Measurements from ENCODE around the gene TBCB.

The TBCB gene

DNA sequence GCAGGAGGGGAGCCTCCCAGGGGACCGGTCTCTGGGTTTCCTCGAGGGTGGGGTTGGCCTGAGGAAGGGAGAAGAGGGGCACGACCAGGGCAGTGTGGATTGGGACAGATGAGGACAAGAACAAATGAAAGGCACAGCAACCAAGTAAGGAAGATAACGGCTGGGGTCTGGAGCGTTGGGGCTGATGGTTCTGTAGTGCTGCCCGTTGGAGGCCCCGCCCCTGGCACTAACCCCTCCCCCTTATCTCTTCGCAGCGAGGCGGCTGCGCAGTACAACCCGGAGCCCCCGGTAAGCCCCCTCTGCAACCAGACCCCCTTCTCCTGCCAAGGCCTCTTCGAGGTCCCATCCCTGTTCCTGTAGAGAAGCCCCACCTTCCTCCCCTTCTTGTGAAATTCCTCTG lies 26.8 kb downstream of the TBCB start:
- ChIA-PET CTCF (no interaction called here), POLR2A (no interaction called here)
- no peak for DNase-seq (ENCODE audit: extremely low spot score)
- TF ChIP-seq TARDBP (IDR thresholded peaks at IDR 0.05) (no peak), CTBP1 (IDR thresholded peaks at IDR 0.05; ENCODE audit: borderline replicate concordance) (no peak), L3MBTL2 (conservative IDR thresholded peaks at IDR 0.05) (no peak), FOXM1 (IDR thresholded peaks at IDR 0.05; ENCODE audit: borderline replicate concordance) (no peak), SUZ12 (IDR thresholded peaks at IDR 0.05) (no peak), ARNT (IDR thresholded peaks at IDR 0.05) (no peak), BHLHE40 (IDR thresholded peaks at IDR 0.05; ENCODE audit: borderline replicate concordance) (no peak), PKNOX1 (IDR thresholded peaks at IDR 0.05) (no peak), SP1 (IDR thresholded peaks at IDR 0.05) (no peak), ELF4 (IDR thresholded peaks at IDR 0.05) (no peak), FOXK2 (IDR thresholded peaks at IDR 0.05) (no peak), HDGF (IDR thresholded peaks at IDR 0.05; ENCODE audit: borderline replicate concordance) (no peak), NFRKB (IDR thresholded peaks at IDR 0.05) (no peak), FOXA1 (IDR thresholded peaks at IDR 0.05) (no peak), ZNF384 (IDR thresholded peaks at IDR 0.05) (no peak)

- DNase-seq (ENCODE audit: extremely low spot score) = no peak
- CTCF ChIA-PET = no interaction called here
- no peak for TF ChIP-seq ZNF384 (IDR thresholded peaks at IDR 0.05)
- no peak for TF ChIP-seq ELF4 (IDR thresholded peaks at IDR 0.05)
- no peak for TF ChIP-seq FOXM1 (IDR thresholded peaks at IDR 0.05; ENCODE audit: borderline replicate concordance)
- TF ChIP-seq FOXK2 (IDR thresholded peaks at IDR 0.05) = no peak
- no peak for TF ChIP-seq LEF1 (IDR thresholded peaks at IDR 0.05; ENCODE audit: borderline replicate concordance)
- no peak for TF ChIP-seq PKNOX1 (IDR thresholded peaks at IDR 0.05)
- TF ChIP-seq NFRKB (IDR thresholded peaks at IDR 0.05) = no peak
- TF ChIP-seq ARNT (IDR thresholded peaks at IDR 0.05) = no peak
- no peak for TF ChIP-seq TARDBP (IDR thresholded peaks at IDR 0.05)
- TF ChIP-seq L3MBTL2 (conservative IDR thresholded peaks at IDR 0.05) = no peak
- no peak for TF ChIP-seq SP1 (IDR thresholded peaks at IDR 0.05)
- no peak for TF ChIP-seq BHLHE40 (IDR thresholded peaks at IDR 0.05; ENCODE audit: borderline replicate concordance)
- POLR2A ChIA-PET = no interaction called here
These were observed 27.2 kb downstream of the TBCB start for GRCh38 chr19:36142496-36142895.

- no peak for TF ChIP-seq FOXM1 (IDR thresholded peaks at IDR 0.05; ENCODE audit: borderline replicate concordance)
- TF ChIP-seq ARNT (IDR thresholded peaks at IDR 0.05) = no peak
- TF ChIP-seq HDGF (IDR thresholded peaks at IDR 0.05; ENCODE audit: borderline replicate concordance) = no peak
- no peak for TF ChIP-seq NFRKB (IDR thresholded peaks at IDR 0.05)
- no peak for TF ChIP-seq ELF4 (IDR thresholded peaks at IDR 0.05)
- TF ChIP-seq PKNOX1 (IDR thresholded peaks at IDR 0.05) = no peak
- ChIA-PET CTCF (no interaction called here), POLR2A (interaction anchor here (0.8 to 1.2 kb wide), 2 partner anchors 17 to 24 kb away, joined by 4 to 5 read pairs; no protein-coding TSS in a partner anchor)
- no peak for DNase-seq (ENCODE audit: extremely low spot score)
These were observed 29.4 kb downstream of the TBCB start for GRCh38 chr19:36144624-36145023.

GRCh38 chr19:36149673-36150406 lies 34.6 kb downstream of the TBCB start:
- TF ChIP-seq PKNOX1 (IDR thresholded peaks at IDR 0.05) (no peak), ELF4 (IDR thresholded peaks at IDR 0.05) (no peak)
- ChIA-PET CTCF (no interaction called here), POLR2A (no interaction called here)
- DNase-seq (ENCODE audit: extremely low spot score) = no peak

DNA sequence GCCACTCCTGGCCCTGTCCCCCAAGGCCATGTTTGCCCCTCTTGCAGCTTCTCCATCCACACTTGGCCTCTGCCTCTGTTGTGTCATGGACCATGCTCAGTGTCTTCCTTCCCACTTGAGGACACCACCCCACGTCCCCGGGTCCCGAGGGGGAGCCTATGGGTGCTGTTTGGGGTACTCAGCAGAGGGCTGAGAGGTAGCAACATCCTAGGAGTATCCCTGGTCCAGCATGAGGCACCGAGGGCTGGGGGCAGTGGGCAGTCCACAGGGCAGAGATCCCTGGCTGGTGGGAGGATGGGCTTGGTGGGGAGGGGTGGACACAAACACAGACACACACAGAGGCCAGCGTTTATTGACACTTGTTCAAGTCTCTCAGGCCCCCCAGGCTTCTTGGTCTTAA lies 35.3 kb downstream of the TBCB start:
- DNase-seq (ENCODE audit: extremely low spot score) = no peak
- POLR2A ChIA-PET = interaction anchor here (0.9 to 1.2 kb wide), 3 partner anchors 15 to 36 kb away, joined by 3 to 4 read pairs (median 3); partner anchors contain the start of gene POLR2I
- TF ChIP-seq TARDBP (IDR thresholded peaks at IDR 0.05) = no peak
- TF ChIP-seq PKNOX1 (IDR thresholded peaks at IDR 0.05) = no peak
- TF ChIP-seq BHLHE40 (IDR thresholded peaks at IDR 0.05; ENCODE audit: borderline replicate concordance) = no peak
- no peak for TF ChIP-seq ARNT (IDR thresholded peaks at IDR 0.05)
- TF ChIP-seq FOXA1 (IDR thresholded peaks at IDR 0.05) = no peak
- no peak for TF ChIP-seq FOXM1 (IDR thresholded peaks at IDR 0.05; ENCODE audit: borderline replicate concordance)
- TF ChIP-seq SUZ12 (IDR thresholded peaks at IDR 0.05) = no peak
- TF ChIP-seq FOXK2 (IDR thresholded peaks at IDR 0.05) = no peak
- no peak for TF ChIP-seq SP1 (IDR thresholded peaks at IDR 0.05)
- no peak for TF ChIP-seq ELF4 (IDR thresholded peaks at IDR 0.05)
- no peak for TF ChIP-seq CTBP1 (IDR thresholded peaks at IDR 0.05; ENCODE audit: borderline replicate concordance)
- no peak for TF ChIP-seq L3MBTL2 (conservative IDR thresholded peaks at IDR 0.05)
- no peak for TF ChIP-seq HDGF (IDR thresholded peaks at IDR 0.05; ENCODE audit: borderline replicate concordance)
- TF ChIP-seq NFRKB (IDR thresholded peaks at IDR 0.05) = no peak
- no peak for TF ChIP-seq LEF1 (IDR thresholded peaks at IDR 0.05; ENCODE audit: borderline replicate concordance)
- TF ChIP-seq ZNF384 (IDR thresholded peaks at IDR 0.05) = no peak
- CTCF ChIA-PET = interaction anchor here (0.6 kb wide), 1 partner anchor 19 kb away, joined by 3 read pairs; no protein-coding TSS in a partner anchor
